Activated CD8-positive, alpha-beta T cell treated with anti-CD3 and anti-CD28 coated beads for 36 hours (primary cell): ENCODE data around the gene FPR2. TPM values are rescaled to one million over a fixed set of nuclear protein-coding genes. Genes with fewer than 3 reads are reported as not detected.

Source experiments
- ATAC-seq: fragments of 200-7000 bp; cut with Tn5 transposase; one replicate; pipeline ENCODE4 v1.10.0; 2021; ENCODE audit warnings: mild to moderate bottlenecking, moderate library complexity
- CTCF ChIA-PET: fragments of 350-600 bp; sonication (Branson Sonifier 250); formaldehyde crosslinking; loops from one replicate; lab custom pipeline; 2021; ENCODE audit warnings: antibody characterized with exemption; lab: Charles Lee
- POLR2A ChIA-PET: fragments of 350-600 bp; sonication (Branson Sonifier 250); formaldehyde crosslinking; loops from one replicate; lab custom pipeline; 2021; ENCODE audit warnings: antibody characterized with exemption; lab: Charles Lee
- DNase-seq: peaks from one replicate; pipeline ENCODE4 v3.0.0-alpha.2; 2020
- H3K27ac Mint-ChIP-seq: one replicate; pipeline ENCODE4 v1.8.0; 2021; ENCODE audit warnings: mild to moderate bottlenecking, mixed read lengths
- H3K27me3 Mint-ChIP-seq: one replicate; pipeline ENCODE4 v1.8.0; 2021; ENCODE audit warnings: mixed read lengths
- H3K36me3 Mint-ChIP-seq: one replicate; pipeline ENCODE4 v1.8.0; 2021; ENCODE audit warnings: low read depth, mixed read lengths
- H3K4me1 Mint-ChIP-seq: one replicate; pipeline ENCODE4 v1.8.0; 2021; ENCODE audit warnings: low read depth, mixed read lengths
- H3K4me3 Mint-ChIP-seq: one replicate; pipeline ENCODE4 v1.8.0; 2021; ENCODE audit warnings: mild to moderate bottlenecking, moderate library complexity, mixed read lengths
- H3K9me3 Mint-ChIP-seq: one replicate; pipeline ENCODE4 v1.8.0; 2021; ENCODE audit warnings: mixed read lengths
- CTCF ChIP-seq: fragments of 200-600 bp; IDR thresholded peaks from one replicate; pipeline ENCODE4 v1.8.0; 2022; ENCODE audit warnings: antibody characterized with exemption, mild to moderate bottlenecking
- intact Hi-C: fragments of 100-400 bp; cut with micrococcal nuclease; formaldehyde crosslinking; loops from one replicate; pipeline ENCODE4 v1.10.0; 2022
- total RNA-seq, 2 experiments: library from RNA; stranded (reverse); gene quantifications; one replicate each; pipeline ENCODE4 v1.2.3, GENCODE V29; 2021

FPR2 gene
- total RNA-seq, 2 experiments from 2014 or later: not detected

- intact Hi-C loops: no loop called here
- Mint-ChIP-seq H3K4me1 (peaks cover 3% of the 10 kb centered on the region), H3K27ac (no peak overlapping the region)
These were observed 38.5 kb upstream of the FPR2 start for GRCh38 chr19:51722492-51722891.

GRCh38 chr19:51724543-51724942 lies 36.4 kb upstream of the FPR2 start:
- Mint-ChIP-seq H3K4me1 (no peaks in the 10 kb centered on the region), H3K27me3 (peaks cover 29% of the 10 kb centered on the region), H3K27ac (no peak overlapping the region), H3K4me3 (no peak overlapping the region), H3K9me3 (no peaks in the 10 kb centered on the region), H3K36me3 (no peaks in the 10 kb centered on the region)
- no peak for ATAC-seq
- intact Hi-C loops: no loop called here
- ChIA-PET POLR2A (no interaction called here), CTCF (no interaction called here)
- no peak for DNase-seq
- TF ChIP-seq CTCF: no peak

More at GRCh38 chr19:51722492-51722891, 38.5 kb upstream of the FPR2 start:
- ATAC-seq (no peak), DNase-seq (no peak)
- no peaks in the 10 kb centered on the region for H3K9me3 Mint-ChIP-seq
- H3K4me3 Mint-ChIP-seq: no peak overlapping the region
- H3K36me3 Mint-ChIP-seq: no peaks in the 10 kb centered on the region
- POLR2A ChIA-PET: no interaction called here
- no peak for TF ChIP-seq CTCF
- CTCF ChIA-PET: no interaction called here
- peaks cover 35% of the 10 kb centered on the region for H3K27me3 Mint-ChIP-seq

- H3K4me3 Mint-ChIP-seq: no peak overlapping the region
- H3K27me3 Mint-ChIP-seq: peaks cover 22% of the 10 kb centered on the region
- peaks cover 6% of the 10 kb centered on the region for H3K9me3 Mint-ChIP-seq
- ATAC-seq: no peak
- intact Hi-C loops: no loop called here
- POLR2A ChIA-PET: no interaction called here
- no peak for TF ChIP-seq CTCF
- no peak for DNase-seq
- H3K36me3 Mint-ChIP-seq: peaks cover 2% of the 10 kb centered on the region
- CTCF ChIA-PET: no interaction called here
- no peaks in the 10 kb centered on the region for H3K4me1 Mint-ChIP-seq
- no peak overlapping the region for H3K27ac Mint-ChIP-seq
These were observed 34.9 kb upstream of the FPR2 start for GRCh38 chr19:51726049-51726448.

- TF ChIP-seq CTCF: no peak
- peaks cover 10% of the 10 kb centered on the region for H3K9me3 Mint-ChIP-seq
- ATAC-seq (no peak), DNase-seq (no peak)
- no peak overlapping the region for H3K27ac Mint-ChIP-seq
- H3K27me3 Mint-ChIP-seq: peaks cover 21% of the 10 kb centered on the region
- H3K4me1 Mint-ChIP-seq: no peaks in the 10 kb centered on the region
- H3K36me3 Mint-ChIP-seq: peaks cover 2% of the 10 kb centered on the region
- H3K4me3 Mint-ChIP-seq: no peak overlapping the region
- ChIA-PET POLR2A (no interaction called here), CTCF (no interaction called here)
- intact Hi-C loops: no loop called here
These were observed 33.6 kb upstream of the FPR2 start for GRCh38 chr19:51727349-51727880.

- ATAC-seq (no peak), DNase-seq (no peak)
- Mint-ChIP-seq H3K4me3 (no peak overlapping the region), H3K4me1 (no peaks in the 10 kb centered on the region), H3K9me3 (peaks cover 10% of the 10 kb centered on the region), H3K36me3 (peaks cover 2% of the 10 kb centered on the region), H3K27me3 (peaks cover 15% of the 10 kb centered on the region), H3K27ac (no peak overlapping the region)
- ChIA-PET CTCF (interaction anchor here (1.9 kb wide), 1 partner anchor 48 kb away, joined by 5 read pairs; no protein-coding TSS in a partner anchor), POLR2A (no interaction called here)
- TF ChIP-seq CTCF: no peak
- intact Hi-C loops: no loop called here
These were observed 31.2 kb upstream of the FPR2 start for GRCh38 chr19:51729781-51730180.
